HCT116 (cell line): ENCODE results near the gene INSL3. TPM values are rescaled to one million over a fixed set of nuclear protein-coding genes. Genes with fewer than 3 reads are reported as not detected.

Experiments used
- ATAC-seq: fragments of 200-7000 bp; cut with Tn5 transposase; 2 replicates; pipeline ENCODE4 v1.9.1; 2020; ENCODE audit warnings: mild to moderate bottlenecking, moderate library complexity
- BruUV-seq: library from RNA; stranded (reverse); fragments of 400-500 nt; replicated peaks from 2 replicates; lab custom pipeline; 2021; lab: Mats Ljungman, UMichigan
- CTCF ChIA-PET: fragments of 300-600 bp; sonication (Branson Sonifier 250); formaldehyde crosslinking; loops from one replicate; lab custom pipeline; 2021; ENCODE audit warnings: antibody characterized with exemption; lab: Charles Lee
- POLR2A ChIA-PET: fragments of 300-600, 350-600 bp; sonication (Branson Sonifier 250); formaldehyde crosslinking; loops from one replicate; lab custom pipeline; 2021; ENCODE audit warnings: antibody characterized with exemption; lab: Charles Lee
- RAD21 ChIA-PET, 2 experiments: fragments of 300-600 bp; sonication (Branson Sonifier 250); formaldehyde crosslinking; loops; one replicate each; lab custom pipeline; 2023; ENCODE audit warnings: low total read pairs in 2 of 2; ENCODE audit not compliant: uncharacterized antibody in 2 of 2, unreplicated experiment in 2 of 2, low non-redundant PET in 1 of 2; lab: Charles Lee
- DNase-seq: peaks from one replicate; pipeline ENCODE4 v3.0.0-alpha.2; 2010; ENCODE audit warnings: low read depth, low spot score
- H2AFZ ChIP-seq: fragments of 200-600 bp; shearing (Covaris generic), sonication (generic); 2 replicates; pipeline ENCODE4 v1.6.1; 2017; ENCODE audit warnings: low read depth, mixed run types, mixed read lengths, antibody characterized with exemption, low read length; ENCODE audit not compliant: poor library complexity, severe bottlenecking
- H3K27ac ChIP-seq: 2 replicates; pipeline ENCODE4 v1.5.1; 2012; ENCODE audit warnings: low read depth, low read length
- H3K27me3 ChIP-seq: fragments of 200-600 bp; sonication (generic); 2 replicates; pipeline ENCODE4 v1.6.1; 2016; ENCODE audit warnings: mixed run types, low read length, mixed read lengths; ENCODE audit not compliant: insufficient read depth
- H3K36me3 ChIP-seq, 2 experiments: fragments of 200-500 bp in 1 of 2; fragments of 200-600 bp in 1 of 2; sonication (Bioruptor generic) in 1 of 2; sonication (generic) in 1 of 2; 2 replicates each; pipeline versions ENCODE4 v1.5.1 to v1.6.1; 2014 to 2016; ENCODE audit warnings: low read length in 2 of 2, inconsistent platforms in 1 of 2, mixed read lengths in 1 of 2, mixed run types in 1 of 2; ENCODE audit not compliant: insufficient read depth in 2 of 2, control insufficient read depth in 1 of 2
- H3K4me1 ChIP-seq, 2 experiments: fragments of 200-600 bp in 1 of 2; sonication (generic) in 1 of 2; 2 replicates each; pipeline versions ENCODE4 v1.5.1 to v1.6.1; 2012 to 2017; ENCODE audit warnings: low read length in 2 of 2, inconsistent platforms in 1 of 2, mild to moderate bottlenecking in 1 of 2, mixed read lengths in 1 of 2, mixed run types in 1 of 2, moderate library complexity in 1 of 2; ENCODE audit not compliant: insufficient read depth in 2 of 2, control insufficient read depth in 1 of 2
- H3K4me2 ChIP-seq: fragments of 200-600 bp; sonication (generic); 2 replicates; pipeline ENCODE4 v1.6.1; 2017; ENCODE audit warnings: mixed run types, low read length, mixed read lengths
- H3K4me3 ChIP-seq, 2 experiments: fragments of 200-600 bp in 1 of 2; sonication (generic) in 1 of 2; replicated peaks in 1 of 2; 2 replicates each; pipeline ENCODE4 v1.5.1; 2011 to 2016; ENCODE audit warnings: low read length in 2 of 2, control low read depth in 1 of 2, low read depth in 1 of 2, mild to moderate bottlenecking in 1 of 2, mixed read lengths in 1 of 2, mixed run types in 1 of 2
- H3K79me2 ChIP-seq: fragments of 200-600 bp; sonication (generic); 2 replicates; pipeline ENCODE4 v1.6.1; 2017; ENCODE audit warnings: mild to moderate bottlenecking, mixed run types, low read length, moderate library complexity, mixed read lengths; ENCODE audit not compliant: insufficient read depth
- H3K9ac ChIP-seq: fragments of 200-600 bp; sonication (generic); 2 replicates; pipeline ENCODE4 v1.6.1; 2016; ENCODE audit warnings: low read length, mixed read lengths
- H3K9me2 ChIP-seq: fragments of 200-600 bp; sonication (generic), shearing (Covaris generic); 2 replicates; pipeline ENCODE4 v1.6.1; 2017; ENCODE audit warnings: mixed run types, mild to moderate bottlenecking, moderate library complexity; ENCODE audit not compliant: insufficient read depth
- H3K9me3 ChIP-seq, 2 experiments: fragments of 200-500 bp in 1 of 2; fragments of 200-600 bp in 1 of 2; sonication (Bioruptor generic) in 1 of 2; sonication (generic) in 1 of 2; 2 replicates each; pipeline ENCODE4 v1.6.1; 2014 to 2017; ENCODE audit warnings: low read length in 2 of 2, mixed read lengths in 2 of 2, inconsistent platforms in 1 of 2, low read depth in 1 of 2, mild to moderate bottlenecking in 1 of 2, mixed run types in 1 of 2, moderate library complexity in 1 of 2; ENCODE audit not compliant: control insufficient read depth in 1 of 2, insufficient read depth in 1 of 2
- H4K20me1 ChIP-seq: fragments of 200-600 bp; sonication (generic), shearing (Covaris generic); 2 replicates; pipeline ENCODE4 v1.6.1; 2017; ENCODE audit warnings: mixed run types, mild to moderate bottlenecking, moderate library complexity; ENCODE audit not compliant: insufficient read depth
- ATF3 ChIP-seq: IDR thresholded peaks from 2 replicates; pipeline ENCODE4 v1.6.1; 2012
- CBX3 ChIP-seq: IDR thresholded peaks from 2 replicates; pipeline ENCODE4 v1.6.1; 2012; ENCODE audit warnings: low read depth
- CTCF ChIP-seq, 3 experiments: fragments of 200-600 bp in 1 of 3; sonication (generic) in 1 of 3; IDR thresholded peaks in 2 of 3; conservative IDR thresholded peaks in 1 of 3; 2 replicates each; pipeline ENCODE4 v1.5.1; 2012 to 2017; ENCODE audit warnings: low read depth in 2 of 3, low read length in 2 of 3, antibody characterized with exemption in 1 of 3, borderline replicate concordance in 1 of 3, control low read depth in 1 of 3, mild to moderate bottlenecking in 1 of 3, mixed read lengths in 1 of 3, mixed run types in 1 of 3, moderate library complexity in 1 of 3; ENCODE audit not compliant: insufficient read depth in 1 of 3
- EGR1 ChIP-seq: IDR thresholded peaks from 2 replicates; pipeline ENCODE4 v1.6.1; 2012; ENCODE audit warnings: low read depth
- ELF1 ChIP-seq: IDR thresholded peaks from 2 replicates; pipeline ENCODE4 v1.6.1; 2012; ENCODE audit warnings: low read depth, borderline replicate concordance
- EZH2phosphoT487 ChIP-seq: fragments of 200-600 bp; IDR thresholded peaks from 2 replicates; pipeline ENCODE4 v1.6.1; 2018; ENCODE audit warnings: antibody characterized with exemption, borderline replicate concordance
- FOSL1 ChIP-seq: IDR thresholded peaks from 2 replicates; pipeline ENCODE4 v1.6.1; 2012; ENCODE audit warnings: low read depth
- JUND ChIP-seq: IDR thresholded peaks from 2 replicates; pipeline ENCODE4 v1.6.1; 2012
- MAX ChIP-seq: IDR thresholded peaks from 2 replicates; pipeline ENCODE4 v1.6.1; 2012
- POLR2A ChIP-seq: IDR thresholded peaks from 2 replicates; pipeline ENCODE4 v1.7.0; 2011; ENCODE audit warnings: borderline replicate concordance; ENCODE audit not compliant: insufficient read depth, insufficient read length; ENCODE audit errors: extremely low read depth
- RAD21 ChIP-seq: IDR thresholded peaks from 2 replicates; pipeline ENCODE4 v1.6.1; 2012; ENCODE audit warnings: low read depth, mild to moderate bottlenecking
- REST ChIP-seq: IDR thresholded peaks from 2 replicates; pipeline ENCODE4 v1.6.1; 2012; ENCODE audit warnings: low read depth
- SIN3A ChIP-seq: IDR thresholded peaks from 2 replicates; pipeline ENCODE4 v1.6.1; 2012; ENCODE audit warnings: low read depth
- SRF ChIP-seq: IDR thresholded peaks from 2 replicates; pipeline ENCODE4 v1.6.1; 2012; ENCODE audit warnings: low read depth
- TCF7L2 ChIP-seq: IDR thresholded peaks from 2 replicates; pipeline ENCODE4 v1.7.0; 2011; ENCODE audit warnings: borderline replicate concordance, inconsistent platforms; ENCODE audit not compliant: insufficient read depth, insufficient read length; ENCODE audit errors: extremely low read depth
- YY1 ChIP-seq: IDR thresholded peaks from 2 replicates; pipeline ENCODE4 v1.6.1; 2011; ENCODE audit warnings: low read length, low read depth, moderate library complexity, mild to moderate bottlenecking; ENCODE audit not compliant: insufficient replicate concordance; ENCODE audit errors: extremely low read depth
- ZBTB33 ChIP-seq: IDR thresholded peaks from 2 replicates; pipeline ENCODE4 v1.6.1; 2011; ENCODE audit warnings: mild to moderate bottlenecking, low read length, moderate library complexity; ENCODE audit not compliant: insufficient replicate concordance; ENCODE audit errors: extremely low read depth
- ZFX ChIP-seq: fragments of 450-650 bp; IDR thresholded peaks from 2 replicates; pipeline ENCODE4 v1.6.1; 2017
- ZNF274 ChIP-seq: fragments of 200-500 bp; sonication (Bioruptor generic); IDR thresholded peaks from 2 replicates; pipeline ENCODE4 v1.6.1; 2014; ENCODE audit warnings: mild to moderate bottlenecking, low read depth, low read length, inconsistent platforms
- intact Hi-C: fragments of 100-400 bp; cut with micrococcal nuclease; formaldehyde crosslinking; loops from 2 replicates; pipeline ENCODE4 v1.10.0; 2022
- total RNA-seq: library from RNA; stranded (reverse); gene quantifications from one replicate; pipeline ENCODE4 v1.2.1, GENCODE V29; 2021; ENCODE audit not compliant: unreplicated experiment

INSL3 gene
- total RNA-seq, 1 experiment from 2014 or later = 0.96 TPM

- no peaks in the 10 kb centered on the region for H3K27me3 ChIP-seq
- RAD21 ChIA-PET = interaction anchor here (0.7 to 1.3 kb wide), 2 partner anchors 63 to 71 kb away, joined by 3 read pairs; no protein-coding TSS in a partner anchor
These were observed 53.8 kb downstream of the INSL3 start for GRCh38 chr19:17767559-17767958.

More at GRCh38 chr19:17767559-17767958, 53.8 kb downstream of the INSL3 start:
- Histone ChIP-seq H3K36me3 (no peaks in the 10 kb centered on the region), H3K79me2 (no peaks in the 10 kb centered on the region), H3K4me3 (no peak overlapping the region), H3K9me2 (no peaks in the 10 kb centered on the region), H3K9ac (no peak overlapping the region), H2AFZ (no peak overlapping the region), H4K20me1 (no peaks in the 10 kb centered on the region), H3K4me1 (peaks cover 20 to 30% of the 10 kb centered on the region in 2 experiments), H3K27ac (no peak overlapping the region), H3K9me3 (no peaks in the 10 kb centered on the region), H3K4me2 (no peak overlapping the region)
- DNase-seq (no peak), ATAC-seq (no peak)
- TF ChIP-seq ATF3 (no peak), TCF7L2 (no peak), EGR1 (no peak), EZH2phosphoT487 (no peak), ELF1 (no peak), FOSL1 (no peak), RAD21 (no peak), ZFX (no peak), CBX3 (no peak), MAX (no peak), CTCF (IDR thresholded peaks at IDR 0.05 in 2 of 3, conservative IDR thresholded peaks at IDR 0.05 in 1 of 3; ENCODE audit: borderline replicate concordance in 1 of 3, insufficient read depth in 1 of 3, low read depth in 2 of 3, low read length in 2 of 3) (no peak), POLR2A (no peak), REST (no peak), JUND (no peak), SIN3A (no peak), YY1 (no peak), ZBTB33 (no peak), SRF (no peak), ZNF274 (no peak)
- POLR2A ChIA-PET = interaction anchor here (0.7 to 1.0 kb wide), 2 partner anchors 63 to 87 kb away, joined by 3 to 4 read pairs; no protein-coding TSS in a partner anchor
- intact Hi-C loops = loop anchor here (5.0 kb wide), 4 partner anchors 50 to 325 kb away; partner anchors contain the start of gene MAP1S
- CTCF ChIA-PET = interaction anchor here (1.7 to 2.3 kb wide), 5 partner anchors 8 to 162 kb away, joined by 5 to 30 read pairs (median 13); partner anchors contain the start of gene RPL18A
- BruUV-seq = no TSS peak
